ENCODE data around the gene LRRC72.

LRRC72 gene

GRCh38 chr7:16611711-16612110, 85.1 kb downstream of the LRRC72 start:
- no peak overlapping the region for H3K27ac ChIP-seq
- no peak for DNase-seq (ENCODE audit: low read depth, low spot score)

DNA sequence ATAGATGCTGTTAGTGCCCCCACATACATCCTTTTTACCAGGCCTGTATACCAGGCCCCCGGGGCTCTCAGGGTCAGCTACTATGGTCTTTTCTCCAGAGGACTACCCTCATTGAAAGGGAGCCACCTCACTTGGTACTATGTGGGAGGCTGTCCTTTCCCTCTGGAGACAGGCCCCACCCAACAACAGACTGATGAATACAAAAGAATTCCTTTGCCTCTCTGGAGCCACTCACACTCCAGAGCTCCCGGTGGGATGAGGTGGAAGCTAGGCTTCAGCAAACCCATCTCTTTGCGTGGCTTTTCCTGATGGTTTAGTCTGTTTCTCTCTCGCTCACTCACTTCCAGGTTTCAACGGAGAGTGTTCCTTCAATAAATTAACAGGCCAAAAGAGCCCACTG, 88.6 kb downstream of the LRRC72 start:
- DNase-seq (ENCODE audit: low read depth, low spot score): no peak
- H3K27ac ChIP-seq: no peak overlapping the region

DNA sequence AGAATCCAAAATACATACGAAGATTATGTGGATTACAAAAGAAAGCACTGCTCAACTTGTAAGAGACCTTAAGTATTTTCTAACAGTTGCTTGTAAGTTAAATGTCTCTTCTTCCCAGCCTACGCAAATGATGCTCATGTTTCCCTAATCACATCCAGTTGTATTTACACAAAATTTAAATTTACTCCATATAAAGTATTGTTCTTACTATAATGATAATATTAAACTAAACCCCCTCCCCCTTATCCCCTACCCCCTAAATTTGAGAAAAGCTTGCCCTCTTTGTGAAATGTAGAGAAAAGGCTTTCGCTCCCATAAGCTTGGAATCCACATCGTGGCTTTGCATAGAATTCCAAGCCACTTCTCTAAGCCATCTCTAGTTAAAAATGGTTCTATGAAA, 89.5 kb downstream of the LRRC72 start:
- no peak for DNase-seq (ENCODE audit: low read depth, low spot score)
- no peak overlapping the region for H3K27ac ChIP-seq

GRCh38 chr7:16616542-16616941, 89.9 kb downstream of the LRRC72 start:
- no peak overlapping the region for H3K27ac ChIP-seq
- no peak for DNase-seq (ENCODE audit: low read depth, low spot score)

DNA sequence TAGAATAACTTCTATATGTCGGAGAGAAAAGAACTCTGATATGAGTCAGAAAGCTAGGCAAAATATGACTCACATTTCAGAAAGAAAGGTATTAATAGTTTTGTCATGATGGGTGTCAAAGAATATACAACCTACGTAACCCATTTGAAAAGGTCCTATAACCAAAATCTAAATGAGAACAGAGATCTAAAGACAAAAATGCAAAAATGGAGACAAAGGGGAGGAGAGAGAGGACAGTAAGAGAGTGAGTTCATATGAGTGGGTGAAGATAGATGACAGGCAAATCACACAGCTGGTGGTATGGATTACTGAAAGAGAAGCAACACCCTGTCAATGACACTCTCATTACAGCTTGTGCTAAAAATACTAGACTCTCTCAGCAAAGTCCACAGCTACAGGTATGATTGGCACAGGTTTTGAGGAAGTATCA, 93.4 kb downstream of the LRRC72 start:
- no peak overlapping the region for H3K27ac ChIP-seq
- DNase-seq (ENCODE audit: low read depth, low spot score): no peak

GRCh38 chr7:16626388-16626787, 99.8 kb downstream of the LRRC72 start:
- DNase-seq (ENCODE audit: low read depth, low spot score): no peak
- H3K27ac ChIP-seq: no peak overlapping the region

DNA sequence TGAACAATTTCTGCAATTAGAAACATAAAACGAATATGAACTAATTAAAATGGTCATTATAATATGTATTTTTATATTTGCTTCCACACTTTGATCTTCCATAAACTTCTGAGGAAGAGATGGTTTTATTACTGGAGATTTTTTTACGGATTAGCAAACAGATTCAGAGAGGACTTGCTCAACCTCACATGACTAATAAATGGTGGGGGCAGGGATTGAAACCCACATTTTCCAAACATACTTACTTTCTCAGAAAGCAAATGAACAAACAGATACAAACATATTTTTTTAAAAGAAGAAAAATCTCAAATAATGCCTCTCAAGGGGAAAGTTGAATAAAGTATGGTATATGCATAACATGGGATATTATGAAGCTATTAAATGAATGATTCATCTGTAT, 100.6 kb downstream of the LRRC72 start:
- DNase-seq (ENCODE audit: low read depth, low spot score): no peak
- H3K27ac ChIP-seq: no peak overlapping the region

- no peak for DNase-seq (ENCODE audit: low read depth, low spot score)
- H3K27ac ChIP-seq: no peak overlapping the region
Observed at GRCh38 chr7:16630654-16631053, 104.0 kb downstream of the LRRC72 start.
